ENCODE results near the gene MINPP1.

Gene MINPP1

GRCh38 chr10:87524296-87524695, 19.6 kb downstream of the MINPP1 start:
- no peak for DNase-seq

GRCh38 chr10:87531908-87532622, 27.4 kb downstream of the MINPP1 start:
- no peak for DNase-seq

- DNase-seq, result no peak
Measured at GRCh38 chr10:87532696-87533095, 28.0 kb downstream of the MINPP1 start.

- DNase-seq, result no peak
Measured at GRCh38 chr10:87534173-87534858, 29.6 kb downstream of the MINPP1 start.

GRCh38 chr10:87538092-87539015, 33.7 kb downstream of the MINPP1 start:
- DNase-seq, result no peak

- no peak for DNase-seq
Measured at GRCh38 chr10:87541114-87541513, 36.4 kb downstream of the MINPP1 start.

- no peak for DNase-seq
Measured at GRCh38 chr10:87544721-87545120, 40.0 kb downstream of the MINPP1 start.

- DNase-seq, result no peak
Measured at GRCh38 chr10:87545783-87546182, 41.1 kb downstream of the MINPP1 start.

GRCh38 chr10:87546210-87546609, 41.5 kb downstream of the MINPP1 start:
- no peak for DNase-seq

GRCh38 chr10:87546971-87547413, 42.3 kb downstream of the MINPP1 start:
- no peak for DNase-seq

GRCh38 chr10:87547734-87548311, 43.1 kb downstream of the MINPP1 start:
- DNase-seq, result no peak

GRCh38 chr10:87550741-87551140, 46.0 kb downstream of the MINPP1 start:
- DNase-seq, result no peak

GRCh38 chr10:87551326-87551725, 46.6 kb downstream of the MINPP1 start:
- DNase-seq, result no peak

GRCh38 chr10:87552248-87552929, 47.7 kb downstream of the MINPP1 start:
- DNase-seq, result no peak

GRCh38 chr10:87557409-87557808, 52.7 kb downstream of the MINPP1 start:
- no peak for DNase-seq

GRCh38 chr10:87558333-87558732, 53.6 kb downstream of the MINPP1 start:
- no peak for DNase-seq

- no peak for DNase-seq
Measured at GRCh38 chr10:87559392-87559791, 54.7 kb downstream of the MINPP1 start.

- no peak for DNase-seq
Measured at GRCh38 chr10:87560495-87561129, 55.9 kb downstream of the MINPP1 start.

GRCh38 chr10:87562750-87563149, 58.1 kb downstream of the MINPP1 start:
- DNase-seq, result no peak

- no peak for DNase-seq
Measured at GRCh38 chr10:87565010-87565409, 60.3 kb downstream of the MINPP1 start.

GRCh38 chr10:87575851-87576250, 71.2 kb downstream of the MINPP1 start:
- no peak for DNase-seq
